T-helper 1 cell treated with Interleukin-12 subunit alpha and Interleukin-12 subunit beta and Interleukin-4 antibody, amounts not matched to agents 30 ng/mL and 1 ng/mL, for 36 hours (primary cell): Measurements from ENCODE around the gene NDUFA13. TPM values are rescaled to one million over a fixed set of nuclear protein-coding genes. Genes with fewer than 3 reads are reported as not detected.

Experiments used
- intact Hi-C: fragments of 100-400 bp; cut with micrococcal nuclease; formaldehyde crosslinking; loops from one replicate; pipeline ENCODE4 v1.15.1; 2024
- total RNA-seq: library from RNA; stranded (reverse); gene quantifications from 2 replicates; pipeline ENCODE4 v1.2.3, GENCODE V29; 2022

Gene NDUFA13
- total RNA-seq, 1 donor from 2014 or later: 359 TPM

DNA sequence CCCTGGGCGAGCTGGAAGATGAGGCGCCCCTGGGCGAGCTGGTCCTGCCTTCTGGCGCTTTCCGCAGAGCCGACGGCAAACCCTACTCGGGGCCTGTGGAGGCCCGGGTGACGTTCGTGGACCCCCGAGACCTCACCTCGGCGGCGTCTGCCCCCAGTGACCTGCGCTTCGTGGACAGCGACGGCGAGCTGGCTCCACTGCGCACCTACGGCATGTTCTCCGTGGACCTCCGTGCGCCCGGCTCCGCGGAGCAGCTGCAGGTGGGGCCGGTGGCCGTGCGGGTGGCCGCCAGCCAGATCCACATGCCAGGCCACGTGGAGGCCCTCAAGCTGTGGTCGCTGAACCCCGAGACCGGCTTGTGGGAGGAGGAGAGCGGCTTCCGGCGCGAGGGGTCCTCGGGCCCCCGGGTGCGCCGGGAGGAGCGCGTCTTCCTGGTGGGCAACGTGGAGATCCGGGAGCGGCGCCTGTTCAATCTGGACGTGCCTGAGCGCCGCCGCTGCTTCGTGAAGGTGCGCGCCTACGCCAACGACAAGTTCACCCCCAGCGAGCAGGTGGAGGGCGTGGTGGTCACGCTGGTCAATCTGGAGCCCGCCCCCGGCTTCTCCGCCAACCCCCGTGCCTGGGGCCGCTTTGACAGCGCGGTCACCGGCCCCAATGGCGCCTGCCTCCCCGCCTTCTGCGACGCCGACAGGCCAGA, 28.4 kb downstream of the NDUFA13 start:
- intact Hi-C loops: loop anchor here (5.0 kb wide), 1 partner anchor 323 kb away; the partner anchor contains the start of gene ZNF253

DNA sequence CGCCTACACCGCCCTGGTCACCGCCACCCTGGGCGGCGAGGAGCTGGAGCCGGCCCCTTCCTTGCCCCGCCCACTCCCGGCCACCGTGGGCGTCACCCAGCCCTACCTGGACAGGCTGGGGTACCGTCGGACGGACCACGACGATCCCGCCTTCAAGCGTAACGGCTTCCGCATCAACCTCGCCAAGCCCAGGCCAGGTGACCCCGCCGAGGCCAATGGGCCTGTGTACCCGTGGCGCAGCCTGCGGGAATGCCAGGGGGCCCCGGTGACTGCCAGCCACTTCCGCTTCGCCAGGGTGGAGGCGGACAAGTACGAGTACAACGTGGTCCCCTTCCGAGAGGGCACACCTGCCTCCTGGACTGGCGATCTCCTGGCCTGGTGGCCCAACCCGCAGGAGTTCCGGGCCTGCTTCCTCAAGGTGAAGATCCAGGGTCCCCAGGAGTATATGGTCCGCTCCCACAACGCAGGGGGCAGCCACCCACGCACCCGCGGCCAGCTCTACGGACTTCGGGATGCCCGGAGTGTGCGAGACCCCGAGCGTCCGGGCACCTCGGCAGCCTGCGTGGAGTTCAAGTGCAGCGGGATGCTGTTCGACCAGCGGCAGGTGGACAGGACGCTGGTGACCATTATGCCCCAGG, 29.0 kb downstream of the NDUFA13 start:
- intact Hi-C loops: loop anchor here (5.0 kb wide), 1 partner anchor 322 kb away; the partner anchor contains the start of gene ZNF253

DNA sequence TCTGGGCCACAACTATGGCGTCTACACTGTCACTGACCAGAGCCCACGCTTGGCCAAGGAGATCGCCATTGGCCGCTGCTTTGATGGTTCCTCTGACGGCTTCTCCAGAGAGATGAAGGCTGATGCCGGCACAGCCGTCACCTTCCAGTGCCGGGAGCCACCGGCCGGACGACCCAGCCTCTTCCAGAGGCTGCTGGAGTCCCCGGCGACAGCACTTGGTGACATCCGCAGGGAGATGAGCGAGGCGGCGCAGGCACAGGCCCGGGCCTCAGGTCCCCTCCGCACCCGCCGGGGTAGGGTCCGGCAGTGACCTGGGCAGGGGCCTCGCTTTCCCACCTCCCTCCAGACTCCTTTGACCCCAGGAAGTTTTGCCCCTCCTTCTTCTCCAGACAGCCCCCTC, 29.7 kb downstream of the NDUFA13 start:
- intact Hi-C loops: no loop called here

DNA sequence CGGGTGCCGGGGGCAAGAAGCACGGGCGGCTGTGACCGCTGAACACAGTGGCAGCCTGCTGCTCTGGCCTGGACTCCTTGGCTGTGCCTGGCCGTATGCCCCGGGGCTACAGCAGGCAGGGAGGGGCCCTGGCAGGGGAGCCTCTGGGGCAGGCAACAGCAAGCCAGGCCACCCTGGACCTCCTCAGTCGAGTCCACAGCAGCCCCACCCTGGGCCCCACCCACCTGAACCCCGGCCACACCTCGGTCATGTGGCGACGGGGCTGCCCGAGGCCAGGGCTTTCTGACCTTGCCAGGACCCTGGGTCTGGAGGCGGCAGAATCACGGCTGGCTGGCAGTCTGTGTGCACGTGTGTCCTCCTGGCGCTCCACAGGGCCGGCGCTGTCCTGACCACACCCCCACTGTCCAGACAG, 30.7 kb downstream of the NDUFA13 start:
- intact Hi-C loops: no loop called here

DNA sequence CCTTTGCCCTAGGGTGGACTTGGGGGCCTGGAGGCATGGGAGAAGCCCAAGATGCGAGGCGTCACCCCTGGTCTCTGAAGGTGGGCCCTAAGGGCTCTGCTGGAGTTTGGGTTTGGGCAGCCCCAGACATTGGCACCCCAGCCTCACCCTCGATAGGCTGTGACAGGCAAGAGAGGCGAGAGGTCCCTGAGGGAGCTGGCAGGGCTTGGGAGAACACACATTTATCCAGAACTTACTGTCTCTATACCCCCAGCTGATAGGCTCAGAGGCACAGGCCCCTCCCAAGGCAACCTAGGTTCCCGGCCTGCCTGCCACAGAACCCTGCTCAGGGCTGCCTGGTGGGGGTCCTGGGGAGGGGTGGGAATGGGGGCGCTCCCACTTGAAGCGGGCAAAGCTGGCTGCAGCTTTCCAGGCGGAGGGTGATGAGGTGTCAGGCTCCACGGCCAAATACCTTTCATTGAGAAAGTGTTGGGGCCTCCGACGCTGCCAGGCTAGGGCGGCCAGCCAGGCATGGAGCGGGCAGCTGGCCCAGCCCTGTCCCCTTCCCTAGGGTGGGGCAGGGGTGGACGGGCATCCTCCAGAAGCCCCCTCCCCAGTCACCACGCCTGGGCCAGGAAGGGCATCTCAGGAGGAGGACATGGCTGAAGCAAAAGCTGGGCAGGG, 31.8 kb downstream of the NDUFA13 start:
- intact Hi-C loops: no loop called here

DNA sequence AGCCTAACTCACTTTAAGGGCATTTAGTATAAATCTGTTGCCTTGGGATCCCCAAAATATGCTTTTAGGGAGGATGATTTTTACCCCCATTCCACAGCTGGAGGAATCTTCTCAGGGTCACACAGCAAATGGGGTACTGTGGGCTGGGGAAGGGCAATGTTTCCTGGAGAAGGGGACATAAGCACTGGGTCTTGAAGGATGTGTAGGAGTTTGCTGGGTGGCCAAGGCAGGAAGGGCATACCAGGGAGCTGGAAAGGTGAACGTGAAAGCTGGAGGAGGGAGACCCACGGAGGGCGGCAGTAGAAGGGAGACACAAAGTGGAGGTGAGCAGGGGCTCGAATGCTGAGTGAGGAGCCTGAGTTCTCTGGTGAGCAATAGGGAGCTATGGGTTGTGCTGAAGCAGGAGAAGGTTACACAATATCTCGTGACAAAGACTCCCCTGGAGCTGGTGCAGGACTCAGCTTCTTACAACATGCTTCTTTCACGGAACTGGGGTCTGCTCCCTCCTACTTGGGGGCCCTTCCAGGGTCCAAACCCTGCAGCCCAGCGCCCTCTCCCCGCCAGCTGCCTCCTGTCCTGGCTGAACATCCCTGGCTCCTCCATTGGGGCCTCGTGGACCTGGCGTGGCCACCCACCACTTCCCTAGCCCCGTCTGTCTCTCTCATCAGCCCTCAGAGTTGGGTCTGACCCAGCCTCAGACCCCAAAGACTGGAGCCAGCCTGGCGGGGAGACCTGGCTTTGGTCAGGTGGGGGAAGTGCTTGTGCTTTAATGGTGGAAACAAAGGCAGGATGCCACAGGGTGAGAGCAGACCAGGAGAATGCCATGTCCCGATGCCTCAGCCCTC, 33.1 kb downstream of the NDUFA13 start:
- intact Hi-C loops: no loop called here

DNA sequence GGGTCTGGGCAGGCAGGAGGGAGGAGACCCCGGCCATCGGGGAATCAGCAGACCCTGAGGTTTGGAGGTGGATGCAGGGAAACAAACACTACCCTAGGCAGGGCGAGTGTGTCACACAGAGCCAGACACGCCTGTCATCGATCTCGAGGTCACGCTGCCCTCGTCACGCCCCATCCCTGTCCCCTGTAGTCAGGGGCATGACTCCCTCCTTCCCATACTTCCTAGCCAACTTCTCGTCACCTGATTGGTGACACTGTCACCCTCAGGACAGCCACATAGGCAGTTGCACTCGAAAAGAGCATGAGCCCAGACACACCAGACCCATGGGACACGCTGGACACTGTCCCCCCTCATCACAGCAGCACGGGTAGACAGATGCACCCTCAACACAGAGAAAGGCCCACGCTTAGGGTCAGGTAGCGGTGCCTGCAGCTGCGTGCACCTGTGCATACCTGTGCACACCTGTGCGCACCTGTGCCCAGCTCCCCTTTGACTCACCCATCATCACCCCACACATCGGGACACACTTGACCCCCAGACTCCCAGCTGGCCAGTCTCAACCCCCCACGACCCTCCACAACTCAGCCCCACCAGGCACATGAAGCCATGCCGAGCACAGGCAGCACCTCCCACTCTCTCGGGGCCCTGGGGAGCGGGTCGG, 33.9 kb downstream of the NDUFA13 start:
- intact Hi-C loops: no loop called here

DNA sequence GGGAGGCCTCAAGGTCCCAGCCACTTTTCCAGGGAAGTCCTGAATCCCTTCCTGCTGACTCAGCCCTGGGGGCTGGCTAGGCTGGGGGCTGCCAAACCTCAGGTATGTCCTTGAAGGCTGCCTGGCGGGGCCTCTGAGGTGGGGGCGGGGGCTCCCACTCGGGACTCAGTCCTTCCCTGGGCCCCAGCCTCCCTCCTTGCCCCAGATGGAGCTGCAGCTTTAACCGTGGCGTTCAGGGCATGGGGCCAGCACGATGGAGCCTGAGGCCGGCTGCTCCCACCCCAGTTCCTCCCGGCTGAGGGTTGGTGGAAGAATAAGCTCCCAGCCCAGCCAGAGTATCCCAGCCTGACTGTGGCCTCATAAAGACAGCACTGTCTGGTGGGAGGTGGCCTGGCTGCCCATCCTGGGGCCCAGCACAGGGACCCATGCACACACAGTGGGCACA, 34.5 kb downstream of the NDUFA13 start:
- intact Hi-C loops: no loop called here

DNA sequence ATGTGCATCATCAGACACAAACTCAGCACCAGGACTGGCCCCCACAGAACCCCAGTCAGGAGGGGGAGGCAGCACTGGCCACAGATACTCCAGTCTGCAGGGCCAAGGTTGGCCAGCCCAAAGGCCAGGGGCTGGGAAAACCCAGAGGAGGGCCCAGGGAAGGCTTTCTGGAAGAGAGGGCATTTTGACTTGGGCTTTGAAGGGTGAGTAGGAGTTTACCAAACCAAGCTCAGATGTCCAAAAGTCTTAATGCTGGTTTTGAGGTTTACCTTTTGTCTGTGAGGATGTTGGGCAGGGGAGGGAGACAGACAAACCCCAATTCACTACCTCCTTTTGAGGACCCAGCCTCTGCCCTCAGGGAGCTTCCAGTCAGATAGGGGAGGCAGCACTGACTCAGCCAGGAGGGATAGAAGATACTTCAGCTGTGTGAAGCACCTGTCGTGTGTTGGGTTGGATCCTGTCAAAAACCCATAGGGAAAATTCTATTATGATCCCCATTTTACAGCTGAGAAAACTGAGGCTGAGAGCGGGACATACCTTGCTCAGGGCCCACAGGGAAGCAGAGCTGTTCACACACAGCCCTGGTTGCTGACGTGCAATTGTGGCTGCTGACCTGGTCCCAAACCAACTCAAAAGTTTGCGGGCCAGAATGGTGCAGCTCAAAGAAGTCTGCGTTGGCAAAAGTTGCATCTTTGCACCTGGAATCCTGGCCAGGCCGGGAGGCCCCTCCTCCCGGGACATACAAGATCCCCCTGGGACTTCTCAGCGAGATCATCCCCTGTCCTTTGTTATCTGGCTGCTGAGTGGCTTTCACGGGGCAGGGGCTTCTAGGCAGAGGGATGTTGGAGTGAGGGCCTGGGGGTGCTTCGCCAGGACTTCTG, 35.2 kb downstream of the NDUFA13 start:
- intact Hi-C loops: no loop called here

DNA sequence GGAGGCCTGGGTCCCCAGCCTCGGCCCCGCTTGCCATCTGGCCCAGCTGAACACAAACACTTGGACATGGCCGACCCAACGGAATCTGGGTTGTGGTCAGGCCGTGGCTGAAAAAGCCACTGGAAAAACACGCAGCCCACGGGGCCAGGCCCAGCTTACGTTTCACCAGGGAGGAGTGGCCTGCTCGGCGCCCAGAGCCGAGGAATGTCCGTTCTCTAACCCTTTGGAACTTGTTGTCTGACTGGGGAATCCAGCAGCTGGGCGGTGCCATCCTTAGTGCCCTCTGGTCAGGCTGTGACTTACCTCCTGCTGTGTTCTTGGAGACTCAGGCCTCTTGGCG, 35.8 kb downstream of the NDUFA13 start:
- intact Hi-C loops: no loop called here

DNA sequence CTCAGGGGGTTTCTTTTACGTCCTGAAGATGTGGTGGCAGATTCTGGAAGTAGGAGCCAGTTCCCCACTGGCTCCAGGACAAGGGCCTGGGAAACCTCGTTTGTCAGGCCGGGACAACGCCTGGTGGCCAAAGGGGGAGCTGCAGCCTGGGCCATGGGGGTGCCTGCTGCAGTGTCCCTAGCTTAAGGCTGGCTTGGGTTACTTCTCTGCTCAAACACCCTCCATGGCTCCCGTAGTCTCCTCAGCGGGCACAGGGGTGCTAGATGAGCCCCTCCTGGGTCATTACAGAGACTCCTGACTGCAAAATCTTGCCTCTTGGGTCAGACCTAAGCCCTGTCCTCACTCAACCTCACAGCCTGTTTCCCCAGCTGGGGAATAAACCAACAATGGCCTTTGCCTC, 36.8 kb downstream of the NDUFA13 start:
- intact Hi-C loops: no loop called here

DNA sequence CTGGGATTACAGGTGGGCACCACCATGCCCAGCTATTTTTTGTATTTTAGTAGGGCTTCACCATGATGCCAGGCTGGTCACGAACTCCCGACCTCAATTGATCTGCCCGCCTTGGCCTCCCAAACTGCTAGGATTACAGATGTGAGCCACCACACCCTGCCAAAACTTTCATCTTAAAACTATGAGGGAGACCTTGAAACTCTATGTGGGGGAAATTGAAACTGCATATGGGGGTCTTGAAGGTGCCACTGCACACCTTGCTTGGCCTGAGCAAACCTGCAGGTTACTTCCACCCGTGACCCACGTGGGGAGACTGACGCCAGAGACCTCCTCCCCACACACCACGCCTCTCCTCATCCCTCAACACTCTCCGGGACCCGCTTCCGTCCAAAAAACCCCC, 37.6 kb downstream of the NDUFA13 start:
- intact Hi-C loops: no loop called here

DNA sequence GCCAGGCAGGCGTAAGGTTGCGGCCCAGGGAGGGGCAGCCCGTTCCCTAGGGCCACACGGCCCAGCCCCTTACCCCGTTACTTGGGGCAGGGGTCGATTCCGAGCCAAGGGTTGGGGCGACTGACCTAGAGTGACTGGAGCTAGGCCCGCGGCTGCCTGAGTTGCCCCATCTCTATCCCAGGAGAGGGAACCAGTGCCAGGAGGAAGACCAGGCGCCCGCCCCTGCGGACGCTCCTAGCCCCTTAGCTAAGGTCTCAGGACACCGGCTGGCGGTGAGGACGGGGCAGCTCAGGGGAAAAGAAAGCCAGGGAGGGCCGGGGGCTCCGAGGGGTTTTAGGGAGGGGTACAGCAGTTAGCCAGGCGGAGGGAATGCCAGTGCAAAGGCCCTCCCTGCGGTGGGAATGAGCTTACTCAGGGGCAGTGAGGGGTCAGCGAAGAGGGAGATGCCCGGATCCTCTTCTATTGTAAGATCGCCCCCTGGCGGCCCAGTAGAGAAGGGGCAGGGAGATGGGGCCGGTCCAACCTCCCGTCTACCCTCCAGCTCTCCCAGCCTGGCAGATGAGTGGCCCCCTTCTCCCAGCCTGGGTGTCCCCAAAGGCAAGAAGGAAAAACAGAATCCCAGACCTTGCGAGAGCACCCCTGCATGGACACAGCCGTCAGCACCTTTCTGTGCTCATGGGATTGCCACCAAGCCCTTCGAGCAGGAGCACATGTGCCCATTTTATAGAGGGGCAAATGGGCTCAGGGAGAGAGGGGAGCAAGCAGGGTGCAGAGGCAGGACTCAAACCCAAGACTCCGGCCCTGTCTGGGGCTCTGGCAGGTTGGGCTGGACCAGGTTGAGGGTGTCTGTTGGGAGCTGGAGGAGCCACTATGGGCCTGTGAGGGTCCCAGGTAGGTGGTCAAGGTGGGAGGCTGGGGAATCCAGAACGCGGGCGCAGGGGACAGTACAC, 38.3 kb downstream of the NDUFA13 start:
- intact Hi-C loops: no loop called here

DNA sequence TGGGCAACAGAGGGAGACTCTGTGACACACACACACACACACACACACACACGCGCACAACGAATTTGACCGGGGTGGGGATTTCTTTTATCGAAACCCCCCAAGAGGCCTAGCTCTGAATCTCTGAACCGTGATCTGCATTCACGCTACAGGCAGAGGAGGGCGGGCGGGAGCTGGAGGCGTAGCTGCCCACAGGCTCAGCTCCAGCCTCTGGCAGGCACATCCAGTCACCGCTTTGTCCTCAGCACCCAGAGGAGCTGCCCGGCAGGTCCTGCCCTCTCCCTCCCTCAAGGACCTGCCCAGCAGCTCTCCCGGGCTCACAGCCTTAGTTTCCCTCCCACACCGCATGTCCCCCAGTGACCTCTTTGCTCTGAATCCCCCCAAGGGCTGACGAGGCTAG, 42.0 kb downstream of the NDUFA13 start:
- intact Hi-C loops: no loop called here

DNA sequence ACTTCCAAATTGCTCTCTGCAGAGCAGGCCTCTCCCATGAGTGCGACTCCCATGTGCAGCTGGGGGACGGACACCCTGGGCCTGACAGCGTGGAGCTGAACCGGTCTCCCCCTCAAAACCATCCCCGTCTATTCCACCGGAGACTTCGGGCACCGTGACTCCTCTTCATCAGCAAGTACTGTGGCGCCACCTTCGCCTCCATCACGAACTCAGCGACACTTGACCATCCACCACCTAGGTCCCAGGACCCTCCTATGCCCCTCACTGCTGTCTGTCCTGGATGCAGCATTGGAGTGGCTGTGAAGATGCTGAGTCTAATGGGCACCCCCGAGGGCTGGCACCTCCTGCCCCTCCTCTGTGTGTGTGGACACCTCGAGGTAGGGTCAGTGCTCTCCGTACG, 42.6 kb downstream of the NDUFA13 start:
- intact Hi-C loops: no loop called here

DNA sequence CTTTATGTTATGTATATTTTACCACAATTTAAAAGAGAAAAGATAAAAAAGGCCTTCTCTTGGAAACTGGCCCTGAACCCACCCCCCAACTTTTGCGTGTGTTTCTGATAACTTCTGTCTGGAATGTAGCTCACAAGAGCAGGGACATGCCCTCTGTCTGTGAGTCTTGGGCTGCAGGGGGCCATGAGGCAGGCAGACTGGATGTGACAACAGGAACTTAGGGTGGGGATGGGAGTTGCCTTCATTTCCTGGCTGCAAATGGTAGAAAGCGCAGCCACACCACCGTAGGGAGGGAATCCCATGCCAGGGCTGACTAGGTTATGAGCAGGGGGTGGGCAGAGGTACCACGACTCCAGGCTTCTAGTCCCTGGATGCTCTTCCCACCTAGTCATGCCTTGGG, 43.9 kb downstream of the NDUFA13 start:
- intact Hi-C loops: no loop called here

DNA sequence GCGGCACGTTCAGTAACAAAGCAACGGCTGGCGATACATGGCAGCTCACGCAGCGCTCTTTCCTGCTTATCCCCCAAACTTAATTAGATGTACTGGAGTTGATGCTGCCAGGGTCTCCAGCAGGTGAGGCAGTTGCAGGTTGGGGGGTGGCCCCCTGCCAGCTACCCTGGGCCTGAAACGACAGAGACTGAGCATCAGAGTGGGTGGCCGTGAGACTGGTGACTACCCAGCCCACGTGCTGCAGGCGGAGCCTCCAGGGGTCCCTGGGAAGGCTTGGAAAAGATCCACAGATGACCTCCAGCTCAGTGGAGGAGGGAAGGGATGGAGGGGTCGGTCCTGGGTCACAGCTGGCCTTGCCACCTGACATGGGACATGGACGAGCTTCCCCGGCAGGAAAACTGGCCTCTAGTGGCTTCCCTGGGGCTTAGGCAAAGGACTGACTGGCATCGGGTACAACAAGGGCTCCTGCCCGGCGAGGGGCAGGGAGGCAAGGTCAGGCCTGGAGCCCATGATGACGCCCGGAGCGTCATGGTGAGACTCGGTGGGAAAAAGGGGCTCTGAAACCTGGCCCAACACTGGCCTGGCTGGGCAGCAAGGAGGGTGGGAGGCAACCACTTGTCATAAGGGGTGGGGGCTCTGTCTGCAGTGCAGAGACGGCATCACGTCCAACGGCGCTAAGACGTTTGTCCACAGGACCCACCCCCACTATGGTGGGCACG, 46.1 kb downstream of the NDUFA13 start:
- intact Hi-C loops: no loop called here

DNA sequence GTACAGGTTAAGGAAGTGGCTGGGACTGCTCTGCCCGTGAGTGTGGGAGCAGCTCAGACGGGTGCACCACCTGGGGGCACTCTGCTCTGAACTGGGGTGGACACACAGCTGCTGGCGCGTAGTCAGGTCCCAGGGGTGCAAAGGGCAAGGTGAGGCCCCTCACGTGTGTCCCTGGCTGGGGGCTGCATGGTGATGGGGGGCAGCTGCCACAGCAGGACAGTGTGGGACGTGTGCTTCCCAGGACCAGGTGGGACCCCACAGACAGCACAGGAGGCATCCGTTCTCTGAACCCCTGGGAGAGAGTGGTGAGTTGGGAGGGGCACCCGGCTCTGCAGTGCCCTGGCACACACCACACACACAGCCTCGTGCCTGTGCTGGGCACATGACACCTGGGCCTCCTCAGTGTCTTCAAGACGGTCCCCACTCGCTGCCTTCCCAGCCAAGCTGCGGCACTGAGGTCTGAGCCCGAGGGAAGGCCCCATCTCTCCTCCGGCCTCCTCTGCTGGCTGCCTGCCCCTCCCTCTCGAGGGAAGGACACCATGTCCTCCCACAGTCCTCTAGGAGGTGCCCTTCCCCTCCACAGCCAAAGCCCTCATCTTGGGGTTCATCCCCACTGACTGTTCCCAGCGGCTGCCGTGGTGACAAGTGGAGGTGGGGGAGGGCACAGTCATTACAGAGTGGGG, 46.8 kb downstream of the NDUFA13 start:
- intact Hi-C loops: loop anchor here (1.0 kb wide), 1 partner anchor 81 kb away; no protein-coding TSS in a partner anchor
